Progenitor cell of endocrine pancreas (in vitro differentiated cells): ENCODE data around the gene ARHGAP27. TPM values are rescaled to one million over a fixed set of nuclear protein-coding genes. Genes with fewer than 3 reads are reported as not detected.

ENCODE experiments used
- DNase-seq: peaks from one replicate; pipeline ENCODE4 v3.0.0; 2021; ENCODE audit warnings: low spot score; ENCODE audit not compliant: unreplicated experiment
- H3K27ac Mint-ChIP-seq: 2 replicates; pipeline ENCODE4 v1.8.0; 2021; ENCODE audit warnings: mild to moderate bottlenecking, moderate library complexity, mixed read lengths
- H3K27me3 Mint-ChIP-seq: 2 replicates; pipeline ENCODE4 v1.8.0; 2021; ENCODE audit warnings: mixed read lengths
- H3K36me3 Mint-ChIP-seq: 2 replicates; pipeline ENCODE4 v1.8.0; 2022; ENCODE audit warnings: mixed read lengths; ENCODE audit not compliant: insufficient read depth
- H3K4me1 Mint-ChIP-seq: 2 replicates; pipeline ENCODE4 v1.8.0; 2021; ENCODE audit warnings: low read depth, mixed read lengths
- H3K4me3 Mint-ChIP-seq: 2 replicates; pipeline ENCODE4 v1.8.0; 2021; ENCODE audit warnings: low read depth, mild to moderate bottlenecking, moderate library complexity, mixed read lengths
- H3K9me3 Mint-ChIP-seq: 2 replicates; pipeline ENCODE4 v1.8.0; 2021; ENCODE audit warnings: low read depth, mixed read lengths
- total RNA-seq: library from RNA; stranded (reverse); gene quantifications from 2 replicates; pipeline ENCODE4 v1.2.1, GENCODE V29; 2021
- TF ChIP-seq, protein P1 (sequence below): fragments of 200-600 bp; sonication (generic); IDR thresholded peaks from one replicate; pipeline ENCODE4 v1.5.0; 2021; ENCODE audit warnings: antibody characterized with exemption, mild to moderate bottlenecking; ENCODE audit not compliant: unreplicated experiment

Gene ARHGAP27
- total RNA-seq, 1 donor from 2014 or later, result 7.6 TPM

DNA sequence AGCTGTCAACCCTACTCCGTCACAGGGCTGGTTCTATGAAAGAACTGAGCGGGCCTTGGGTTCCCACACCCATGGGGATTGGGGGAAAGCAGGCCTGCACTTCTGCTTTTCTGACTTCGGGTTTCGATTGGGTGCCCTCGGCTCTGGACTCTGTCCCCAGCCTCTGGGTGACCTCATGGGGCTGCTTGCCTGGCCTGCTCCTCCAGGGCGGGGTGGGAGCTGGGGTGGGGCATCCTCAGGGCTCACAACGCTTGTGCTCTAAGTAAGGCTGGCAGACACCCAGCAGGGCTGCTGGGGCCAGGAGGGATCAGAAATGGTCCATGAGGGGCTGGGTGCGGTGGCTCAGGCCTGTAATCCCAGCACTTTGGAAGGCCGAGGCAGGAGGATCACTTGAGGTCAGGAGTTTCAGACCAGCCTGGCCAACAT lies 19.2 kb downstream of the ARHGAP27 start:
- Mint-ChIP-seq H3K36me3 (no peaks in the 10 kb centered on the region), H3K27me3 (no peaks in the 10 kb centered on the region), H3K27ac (no peak overlapping the region), H3K4me3 (no peak overlapping the region), H3K9me3 (no peaks in the 10 kb centered on the region), H3K4me1 (peaks cover 7% of the 10 kb centered on the region)
- DNase-seq, result no peak
- TF ChIP-seq, protein P1, sequence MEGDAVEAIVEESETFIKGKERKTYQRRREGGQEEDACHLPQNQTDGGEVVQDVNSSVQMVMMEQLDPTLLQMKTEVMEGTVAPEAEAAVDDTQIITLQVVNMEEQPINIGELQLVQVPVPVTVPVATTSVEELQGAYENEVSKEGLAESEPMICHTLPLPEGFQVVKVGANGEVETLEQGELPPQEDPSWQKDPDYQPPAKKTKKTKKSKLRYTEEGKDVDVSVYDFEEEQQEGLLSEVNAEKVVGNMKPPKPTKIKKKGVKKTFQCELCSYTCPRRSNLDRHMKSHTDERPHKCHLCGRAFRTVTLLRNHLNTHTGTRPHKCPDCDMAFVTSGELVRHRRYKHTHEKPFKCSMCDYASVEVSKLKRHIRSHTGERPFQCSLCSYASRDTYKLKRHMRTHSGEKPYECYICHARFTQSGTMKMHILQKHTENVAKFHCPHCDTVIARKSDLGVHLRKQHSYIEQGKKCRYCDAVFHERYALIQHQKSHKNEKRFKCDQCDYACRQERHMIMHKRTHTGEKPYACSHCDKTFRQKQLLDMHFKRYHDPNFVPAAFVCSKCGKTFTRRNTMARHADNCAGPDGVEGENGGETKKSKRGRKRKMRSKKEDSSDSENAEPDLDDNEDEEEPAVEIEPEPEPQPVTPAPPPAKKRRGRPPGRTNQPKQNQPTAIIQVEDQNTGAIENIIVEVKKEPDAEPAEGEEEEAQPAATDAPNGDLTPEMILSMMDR, result no peak

DNA sequence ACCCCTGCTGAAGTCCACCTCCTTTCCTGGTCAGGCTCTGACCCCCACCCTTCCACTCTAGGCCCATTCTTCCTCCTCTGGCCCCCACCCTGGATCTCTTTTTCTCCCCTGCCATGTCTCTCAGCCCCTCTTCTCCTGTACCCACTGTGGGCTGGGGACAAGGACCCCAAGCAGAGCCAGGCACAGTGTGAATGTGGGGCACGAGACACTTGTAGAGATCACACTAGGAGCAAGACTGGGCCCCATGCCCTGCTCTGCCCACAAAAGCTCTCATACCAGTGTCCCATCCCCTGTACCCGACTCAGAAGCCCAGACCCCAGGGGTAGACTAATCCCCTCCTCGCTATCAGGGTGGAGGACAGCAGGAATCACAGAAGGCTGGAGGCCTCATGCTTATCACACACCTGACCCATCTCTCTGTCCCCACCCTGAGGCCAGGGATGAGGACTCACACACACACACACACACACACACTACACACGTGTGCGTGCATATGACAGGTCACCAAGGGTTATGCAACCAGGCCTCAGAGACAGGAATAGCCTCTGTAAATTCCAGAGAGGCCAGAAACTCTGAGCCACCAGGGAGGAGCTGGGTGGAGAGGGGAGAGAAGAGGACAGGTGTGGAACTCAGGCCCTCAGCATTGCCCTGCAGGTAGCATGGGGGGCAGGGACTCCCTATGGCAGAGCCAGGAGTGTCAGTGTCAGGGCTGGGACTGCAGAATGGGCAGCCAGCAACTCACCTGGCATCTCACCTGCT lies 21.1 kb downstream of the ARHGAP27 start:
- no peaks in the 10 kb centered on the region for H3K9me3 Mint-ChIP-seq
- H3K27ac Mint-ChIP-seq, result no peak overlapping the region
- no peak for DNase-seq
- no peaks in the 10 kb centered on the region for H3K36me3 Mint-ChIP-seq
- H3K4me3 Mint-ChIP-seq, result no peak overlapping the region
- peaks cover 9% of the 10 kb centered on the region for H3K4me1 Mint-ChIP-seq
- H3K27me3 Mint-ChIP-seq, result peaks cover 8% of the 10 kb centered on the region
- TF ChIP-seq, protein P1, result no peak

DNA sequence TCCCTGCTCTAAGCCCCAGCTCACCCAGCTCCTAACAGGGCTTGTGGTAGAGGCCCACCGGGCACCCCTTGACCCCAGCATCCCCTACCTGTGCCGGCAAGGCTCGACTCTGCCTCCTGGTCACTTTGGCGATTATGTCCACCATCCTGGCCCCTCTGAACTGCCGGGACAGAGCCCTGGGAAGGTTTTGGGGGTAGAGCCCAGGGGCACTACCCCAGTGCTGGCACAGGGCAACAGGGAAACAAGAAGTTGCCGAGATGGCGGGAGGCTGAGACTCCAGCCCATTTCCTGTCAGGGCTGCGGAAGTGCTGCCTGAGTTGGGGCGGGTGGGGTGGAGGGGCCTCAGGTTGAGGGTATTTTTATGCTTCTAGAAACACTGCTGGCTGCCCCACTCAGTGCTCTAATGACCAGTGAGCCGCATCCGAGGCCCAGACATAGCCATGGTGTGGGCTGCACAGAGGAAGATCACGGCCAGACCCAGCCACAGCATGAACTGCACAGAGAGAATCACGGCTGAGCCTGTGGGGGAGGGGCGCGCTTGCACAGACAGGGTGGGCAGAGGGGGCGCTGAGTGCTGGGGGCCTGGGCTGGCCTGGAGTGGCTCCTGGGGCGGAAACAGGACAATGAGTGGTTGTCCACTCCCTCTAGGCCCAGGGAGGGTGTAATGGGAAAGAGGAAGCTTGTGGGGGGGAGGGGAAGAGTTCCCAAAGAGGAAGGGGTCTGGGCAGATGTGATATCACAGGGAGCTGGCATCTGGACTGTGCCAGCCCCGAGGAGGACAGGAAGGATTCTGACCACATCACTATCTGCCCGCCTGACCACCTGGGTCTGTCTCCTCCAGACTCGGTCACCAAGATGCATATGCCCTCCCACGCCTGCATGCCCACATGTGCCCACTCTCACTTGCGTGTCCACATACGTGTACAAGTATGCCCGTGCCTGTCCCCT lies 22.3 kb downstream of the ARHGAP27 start:
- H3K4me3 Mint-ChIP-seq, result no peak overlapping the region
- no peak for DNase-seq
- no peaks in the 10 kb centered on the region for H3K36me3 Mint-ChIP-seq
- no peaks in the 10 kb centered on the region for H3K9me3 Mint-ChIP-seq
- TF ChIP-seq, protein P1, result no peak
- H3K4me1 Mint-ChIP-seq, result peaks cover 9% of the 10 kb centered on the region
- peaks cover 11% of the 10 kb centered on the region for H3K27me3 Mint-ChIP-seq
- H3K27ac Mint-ChIP-seq, result no peak overlapping the region

DNA sequence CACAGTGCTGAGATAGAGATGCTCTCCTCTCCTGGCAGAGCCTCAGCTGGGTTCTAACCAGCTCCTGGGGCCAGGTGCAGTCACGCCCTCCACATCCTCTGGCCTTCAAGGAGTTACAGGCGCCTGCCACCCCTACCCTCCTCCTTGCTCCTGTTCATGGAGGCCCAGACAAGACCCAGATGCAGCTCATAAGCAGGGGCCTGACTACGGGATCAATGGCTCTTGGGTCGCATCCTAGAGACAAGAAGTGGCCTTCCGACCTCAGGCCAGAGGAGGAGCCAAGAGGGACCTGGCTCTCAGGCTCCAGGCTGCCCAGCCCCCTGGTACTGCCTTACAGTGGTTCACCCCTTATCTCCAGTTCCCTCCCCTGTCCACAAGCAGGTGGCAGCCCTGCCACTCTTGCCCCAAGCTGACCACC lies 23.0 kb downstream of the ARHGAP27 start:
- peaks cover 5% of the 10 kb centered on the region for H3K4me1 Mint-ChIP-seq
- DNase-seq, result no peak
- peaks cover 11% of the 10 kb centered on the region for H3K27me3 Mint-ChIP-seq
- no peak overlapping the region for H3K27ac Mint-ChIP-seq
- no peaks in the 10 kb centered on the region for H3K36me3 Mint-ChIP-seq
- no peaks in the 10 kb centered on the region for H3K9me3 Mint-ChIP-seq
- H3K4me3 Mint-ChIP-seq, result no peak overlapping the region
- TF ChIP-seq, protein P1, result no peak
